K562 (cell line): ENCODE data around the gene DOK7. TPM values are rescaled to one million over a fixed set of nuclear protein-coding genes. Genes with fewer than 3 reads are reported as not detected.

Experiments
- ATAC-seq: fragments of 200-7000 bp; cut with Tn5 transposase; 3 replicates; pipeline ENCODE4 v1.9.1; 2020; ENCODE audit warnings: moderate library complexity
- BruUV-seq: library from RNA; stranded (reverse); fragments of 400-500 nt; replicated peaks from 2 replicates; lab custom pipeline; 2021; lab: Mats Ljungman, UMichigan
- CTCF ChIA-PET: fragments of 300-600 bp; formaldehyde crosslinking; extraction: SDS; loops from one replicate; lab custom pipeline; 2021; ENCODE audit warnings: low intra/inter-chr PET ratio; lab: Yijun Ruan, JAX
- POLR2A ChIA-PET: fragments of 300-600, 350-650 bp; sonication (Branson Sonifier 250); formaldehyde crosslinking; extraction: SDS; loops from one replicate; lab custom pipeline; 2021; ENCODE audit warnings: antibody characterized with exemption, inconsistent platforms; lab: Yijun Ruan, JAX
- DNase-seq, 4 experiments: peaks; one replicate each; pipeline versions ENCODE4 v3.0.0 to v3.0.0-alpha.2; 2011 to 2018; ENCODE audit warnings: low spot score in 3 of 4, mixed read lengths in 3 of 4; ENCODE audit errors: extremely low read depth in 1 of 4
- FAIRE-seq: peaks from 2 replicates; lab custom pipeline; 2011; peaks lifted over from hg19 to GRCh38; lab: Jason Lieb, UNC
- H2AFZ ChIP-seq: 2 replicates; pipeline ENCODE4 v1.6.0; 2011; ENCODE audit warnings: low read depth, low read length, control low read depth, inconsistent platforms
- H3K27ac ChIP-seq: fragments of 200-600 bp; 3 replicates; pipeline ENCODE4 v1.8.0; 2011; ENCODE audit warnings: low read depth, mild to moderate bottlenecking, control low read depth, inconsistent platforms, low read length, moderate library complexity, mixed read lengths; ENCODE audit errors: extremely low read depth
- H3K27me3 ChIP-seq, 2 experiments: fragments of 300-600 bp in 1 of 2; 2 replicates in 1 of 2; 3 replicates in 1 of 2; pipeline versions ENCODE4 v1.6.0 to v1.8.0; 2011; ENCODE audit warnings: inconsistent platforms in 2 of 2, low read length in 2 of 2, mild to moderate bottlenecking in 1 of 2, mixed read lengths in 1 of 2, moderate library complexity in 1 of 2; ENCODE audit not compliant: control insufficient read depth in 2 of 2, insufficient read depth in 2 of 2
- H3K36me3 ChIP-seq: fragments of 300-600 bp; 3 replicates; pipeline ENCODE4 v1.8.0; 2011; ENCODE audit warnings: mild to moderate bottlenecking, low read length, inconsistent platforms; ENCODE audit not compliant: control insufficient read depth, insufficient read depth
- H3K4me1 ChIP-seq, 2 experiments: fragments of 200-600 bp in 1 of 2; replicated peaks in 1 of 2; 2 replicates in 1 of 2; 3 replicates in 1 of 2; pipeline versions ENCODE4 v1.5.1 to v1.8.0; 2011; ENCODE audit warnings: inconsistent platforms in 2 of 2, low read length in 2 of 2, mild to moderate bottlenecking in 1 of 2, mixed read lengths in 1 of 2, moderate library complexity in 1 of 2; ENCODE audit not compliant: control insufficient read depth in 2 of 2, insufficient read depth in 2 of 2
- H3K4me2 ChIP-seq: 2 replicates; pipeline ENCODE4 v1.6.1; 2011; ENCODE audit warnings: low read length, control low read depth, inconsistent platforms, mixed read lengths; ENCODE audit not compliant: insufficient read depth
- H3K4me3 ChIP-seq: fragments of 200-600 bp; sonication (generic), shearing (Covaris generic); 2 replicates; pipeline ENCODE4 v1.5.1; 2016; ENCODE audit warnings: control low read depth, inconsistent platforms
- H3K79me2 ChIP-seq: fragments of 200-600 bp; 3 replicates; pipeline ENCODE4 v1.8.0; 2011; ENCODE audit warnings: low read length, inconsistent platforms; ENCODE audit not compliant: control insufficient read depth, insufficient read depth
- H3K9ac ChIP-seq, 2 experiments: 2 replicates each; pipeline versions ENCODE4 v1.6.0 to v1.6.1; 2011; ENCODE audit warnings: low read depth in 2 of 2, low read length in 2 of 2, control low read depth in 1 of 2, inconsistent platforms in 1 of 2, mild to moderate bottlenecking in 1 of 2, mixed read lengths in 1 of 2; ENCODE audit not compliant: insufficient read depth in 1 of 2
- H3K9me1 ChIP-seq: one replicate; pipeline ENCODE4 v1.6.0; 2011; ENCODE audit warnings: inconsistent platforms, mild to moderate bottlenecking, low read length, moderate library complexity; ENCODE audit not compliant: control insufficient read depth, insufficient read depth
- H3K9me3 ChIP-seq: replicated peaks from 2 replicates; pipeline ENCODE4 v1.5.1; 2011; ENCODE audit warnings: low read depth, low read length, inconsistent platforms; ENCODE audit not compliant: control insufficient read depth, insufficient read depth
- H4K20me1 ChIP-seq: replicated peaks from 2 replicates; pipeline ENCODE4 v1.6.1; 2011; ENCODE audit warnings: low read length, inconsistent platforms, mixed read lengths; ENCODE audit not compliant: control insufficient read depth, insufficient read depth
- CTCF ChIP-seq, 3 experiments: IDR thresholded peaks in 2 of 3; conservative IDR thresholded peaks in 1 of 3; 2 replicates each; pipeline ENCODE4 v1.5.1; 2011 to 2012; ENCODE audit warnings: low read length in 3 of 3, mild to moderate bottlenecking in 3 of 3, control low read depth in 2 of 3, improper control_type of control experiment in 1 of 3, inconsistent platforms in 1 of 3, low read depth in 1 of 3, mixed read lengths in 1 of 3, moderate library complexity in 1 of 3; ENCODE audit not compliant: insufficient read depth in 2 of 3
- STAT6 ChIP-seq: sonication (generic); formaldehyde crosslinking; IDR thresholded peaks from 2 replicates; pipeline ENCODE4 v1.8.1; 2023; ENCODE audit warnings: mild to moderate bottlenecking, missing genetic modification reagents
- ZBTB33 ChIP-seq: sonication (generic); formaldehyde crosslinking; IDR thresholded peaks from 2 replicates; pipeline ENCODE4 v1.8.1; 2023; ENCODE audit warnings: mild to moderate bottlenecking, missing genetic modification reagents
- ZBTB5 ChIP-seq: fragments of 450-650 bp; IDR thresholded peaks from 2 replicates; pipeline ENCODE4 v1.6.1; 2017; ENCODE audit warnings: antibody characterized with exemption
- WGBS: fragments of 100-300 bp; shearing (Covaris generic); methylation state at CpG from one replicate; pipeline ENCODE4 v1.1.6; 2016; ENCODE audit warnings: low coverage, mixed read lengths; ENCODE audit not compliant: insufficient coverage; ENCODE audit errors: missing lambda C conversion rate; 5-methylcytosine and 5-hydroxymethylcytosine counted together
- in situ Hi-C: fragments of 300-500 bp; cut with MboI; formaldehyde crosslinking; loops from 4 replicates; pipeline ENCODE4 v1.15.0; 2018; ENCODE audit warnings: inconsistent platforms, mixed read lengths
- intact Hi-C: fragments of 100-400 bp; cut with micrococcal nuclease; formaldehyde crosslinking; loops from 2 replicates; pipeline ENCODE4 v1.14.2; 2022
- polyA plus RNA-seq, 8 experiments: library from polyadenylated mRNA; depleted of rRNA in 4 of 8; stranded (reverse) in 5 of 8; unstranded in 3 of 8; fragments of >200 nt; fragmentation: Nextera tagmentation in 2 of 8; fragmentation: Illumina TruSeq in 1 of 8; extraction: Ambion mirVana in 2 of 8; extraction: Trizol in 1 of 8; gene quantifications; 2 replicates each; pipeline versions ENCODE4 v1.2.1 to v1.2.3, GENCODE V29; 2011 to 2014; ENCODE audit warnings: inconsistent platforms in 1 of 8, missing spikeins in 1 of 8
- total RNA-seq, 7 experiments: library from RNA; depleted of rRNA in 6 of 7; stranded (reverse); fragments of >200 nt in 6 of 7; fragmentation: Illumina TruSeq in 2 of 7; extraction: Trizol in 2 of 7; gene quantifications; 2 replicates each; pipeline versions ENCODE4 v1.2.1 to v1.2.3, GENCODE V29; 2011 to 2021; ENCODE audit warnings: low replicate concordance in 1 of 7

The DOK7 gene
- total and polyA plus RNA-seq, 9 of the 15 experiments (the other 6 are each of a cell fraction or from before 2014, with no cell fraction given): not detected

- peaks cover 0 to 26% of the 10 kb centered on the region in 2 experiments; a peak in 1 of 5 replicates for H3K4me1 ChIP-seq
- TF ChIP-seq CTCF (IDR thresholded peaks at IDR 0.05 in 2 of 3, conservative IDR thresholded peaks at IDR 0.05 in 1 of 3; ENCODE audit: insufficient read depth in 2 of 3, low read depth in 1 of 3, low read length in 3 of 3) (peak; percentile 26 to 48 (median 37); a peak in 3 of 6 replicates), ZBTB33 (CRISPR knock-in tag) (0 out of 2 replicates have a peak, but pooled peaks have one; percentile 25), STAT6 (CRISPR knock-in tag) (no peak), ZBTB5 (no peak)
- TF ChIP-seq, all 486 proteins: peak for 2
- no peaks in the 10 kb centered on the region for H3K9me1 ChIP-seq
- CTCF ChIA-PET: no interaction called here
- intact Hi-C loops (no loop called here), in situ Hi-C loops (no loop called here)
- no peak overlapping the region for H3K27ac ChIP-seq
- peaks cover 14% of the 10 kb centered on the region for H4K20me1 ChIP-seq
- WGBS: 49% methylated on average over 20 of the region's 22 CpGs
- no peaks in the 10 kb centered on the region for H3K9me3 ChIP-seq
- H3K27me3 ChIP-seq: peaks cover 6 to 29% of the 10 kb centered on the region in 2 experiments; a peak in 3 of 5 replicates
- DNase-seq (peak in 1 of 4 experiments; percentile 37), ATAC-seq (peak; percentile 75; the same call in 2 of the 3 replicates), FAIRE-seq (no peak)
- no peak overlapping the region for H2AFZ ChIP-seq
- H3K4me2 ChIP-seq: no peak overlapping the region
- H3K79me2 ChIP-seq: no peaks in the 10 kb centered on the region
- no peaks in the 10 kb centered on the region for H3K36me3 ChIP-seq
- no peak overlapping the region for H3K4me3 ChIP-seq
- BruUV-seq: no TSS peak
- POLR2A ChIA-PET: interaction anchor here (0.6 to 0.8 kb wide), 2 partner anchors 11 to 1337 kb away, joined by 3 read pairs; no protein-coding TSS in a partner anchor
- H3K9ac ChIP-seq: no peak overlapping the region; a peak in 1 of 4 replicates
Observed at GRCh38 chr4:3418029-3418762, 44.9 kb upstream of the DOK7 start.
